Astrocyte (in vitro differentiated cells and primary cell): ENCODE data around the gene TSC22D1. TPM values are rescaled to one million over a fixed set of nuclear protein-coding genes. Genes with fewer than 3 reads are reported as not detected.

Experiments
- DNase-seq: peaks from one replicate; pipeline ENCODE4 v3.0.0-alpha.2; 2010; ENCODE audit warnings: low read depth
- FAIRE-seq: peaks from 2 replicates; lab custom pipeline; 2011; peaks lifted over from hg19 to GRCh38; lab: Jason Lieb, UNC
- H2AFZ ChIP-seq: 2 replicates; pipeline ENCODE4 v1.6.0; 2012; ENCODE audit warnings: low read depth, low read length, inconsistent platforms
- H3K27ac ChIP-seq: 2 replicates; pipeline ENCODE4 v1.5.1; 2011; ENCODE audit warnings: low read depth, low read length, inconsistent platforms
- H3K27me3 ChIP-seq: 2 replicates; pipeline ENCODE4 v1.6.0; 2011; ENCODE audit warnings: low read length, inconsistent platforms; ENCODE audit not compliant: insufficient read depth
- H3K36me3 ChIP-seq: 2 replicates; pipeline ENCODE4 v1.5.1; 2011; ENCODE audit warnings: low read length, inconsistent platforms; ENCODE audit not compliant: insufficient read depth
- H3K4me1 ChIP-seq: 2 replicates; pipeline ENCODE4 v1.5.1; 2011; ENCODE audit warnings: low read length, inconsistent platforms; ENCODE audit not compliant: insufficient read depth
- H3K4me2 ChIP-seq: 2 replicates; pipeline ENCODE4 v1.6.0; 2012; ENCODE audit warnings: low read length, inconsistent platforms
- H3K4me3 ChIP-seq: 2 replicates; pipeline ENCODE4 v1.5.1; 2011; ENCODE audit warnings: low read depth, mild to moderate bottlenecking, low read length, inconsistent platforms; ENCODE audit not compliant: insufficient read depth
- H3K79me2 ChIP-seq: 2 replicates; pipeline ENCODE4 v1.6.0; 2012; ENCODE audit warnings: mild to moderate bottlenecking, low read length, inconsistent platforms; ENCODE audit not compliant: insufficient read depth
- H3K9ac ChIP-seq: 2 replicates; pipeline ENCODE4 v1.6.0; 2012; ENCODE audit warnings: mild to moderate bottlenecking, low read length, inconsistent platforms
- H3K9me3 ChIP-seq: 2 replicates; pipeline ENCODE4 v1.5.1; 2012; ENCODE audit warnings: low read depth, mild to moderate bottlenecking, low read length, inconsistent platforms; ENCODE audit not compliant: insufficient read depth
- H4K20me1 ChIP-seq: 2 replicates; pipeline ENCODE4 v1.6.0; 2012; ENCODE audit warnings: low read length, inconsistent platforms; ENCODE audit not compliant: insufficient read depth
- H3K27ac Mint-ChIP-seq: one replicate; pipeline ENCODE4 v1.8.0; 2021; ENCODE audit warnings: mild to moderate bottlenecking, mixed read lengths; ENCODE audit not compliant: unreplicated experiment
- H3K27me3 Mint-ChIP-seq: one replicate; pipeline ENCODE4 v1.8.0; 2021; ENCODE audit warnings: low read depth, mixed read lengths; ENCODE audit not compliant: unreplicated experiment
- H3K36me3 Mint-ChIP-seq: one replicate; pipeline ENCODE4 v1.8.0; 2021; ENCODE audit warnings: low read depth, mixed read lengths; ENCODE audit not compliant: unreplicated experiment
- H3K4me1 Mint-ChIP-seq: one replicate; pipeline ENCODE4 v1.8.0; 2021; ENCODE audit warnings: low read depth, mixed read lengths; ENCODE audit not compliant: unreplicated experiment
- H3K4me3 Mint-ChIP-seq: one replicate; pipeline ENCODE4 v1.8.0; 2021; ENCODE audit warnings: mild to moderate bottlenecking, moderate library complexity, mixed read lengths; ENCODE audit not compliant: unreplicated experiment
- H3K9me3 Mint-ChIP-seq: one replicate; pipeline ENCODE4 v1.8.0; 2021; ENCODE audit warnings: mild to moderate bottlenecking, mixed read lengths; ENCODE audit not compliant: unreplicated experiment
- EZH2 ChIP-seq: IDR thresholded peaks from 2 replicates; pipeline ENCODE4 v1.6.1; 2012; ENCODE audit warnings: mild to moderate bottlenecking, low read length, inconsistent platforms; ENCODE audit not compliant: insufficient read depth
- total RNA-seq: library from RNA; stranded (reverse); gene quantifications from 2 replicates; pipeline ENCODE4 v1.2.1, GENCODE V29; 2021
- TF ChIP-seq, protein P1 (sequence below): IDR thresholded peaks from 2 replicates; pipeline ENCODE4 v1.5.1; 2011; ENCODE audit warnings: low read depth, mild to moderate bottlenecking, inconsistent platforms, low read length, moderate library complexity; ENCODE audit not compliant: insufficient read depth

TSC22D1 gene
- total RNA-seq, 1 donor from 2014 or later = 96.2 TPM

GRCh38 chr13:44578067-44578400, 1.9 kb upstream of the TSC22D1 start:
- peaks cover 36% of the 10 kb centered on the region for H3K4me1 Mint-ChIP-seq
- Histone ChIP-seq H3K27me3 (no peaks in the 10 kb centered on the region), H4K20me1 (peaks cover 32% of the 10 kb centered on the region), H2AFZ (peak overlapping the region; percentile 68), H3K79me2 (peaks cover 38% of the 10 kb centered on the region), H3K9ac (peak overlapping the region; percentile 91), H3K27ac (peak overlapping the region; percentile 96), H3K4me1 (peaks cover 34% of the 10 kb centered on the region), H3K9me3 (no peaks in the 10 kb centered on the region), H3K4me2 (peak overlapping the region; percentile 97), H3K4me3 (peak overlapping the region; percentile 84), H3K36me3 (no peaks in the 10 kb centered on the region)
- no peak for DNase-seq
- H3K27ac Mint-ChIP-seq = peak overlapping the region; percentile 99
- FAIRE-seq = no peak
- TF ChIP-seq, protein P1, sequence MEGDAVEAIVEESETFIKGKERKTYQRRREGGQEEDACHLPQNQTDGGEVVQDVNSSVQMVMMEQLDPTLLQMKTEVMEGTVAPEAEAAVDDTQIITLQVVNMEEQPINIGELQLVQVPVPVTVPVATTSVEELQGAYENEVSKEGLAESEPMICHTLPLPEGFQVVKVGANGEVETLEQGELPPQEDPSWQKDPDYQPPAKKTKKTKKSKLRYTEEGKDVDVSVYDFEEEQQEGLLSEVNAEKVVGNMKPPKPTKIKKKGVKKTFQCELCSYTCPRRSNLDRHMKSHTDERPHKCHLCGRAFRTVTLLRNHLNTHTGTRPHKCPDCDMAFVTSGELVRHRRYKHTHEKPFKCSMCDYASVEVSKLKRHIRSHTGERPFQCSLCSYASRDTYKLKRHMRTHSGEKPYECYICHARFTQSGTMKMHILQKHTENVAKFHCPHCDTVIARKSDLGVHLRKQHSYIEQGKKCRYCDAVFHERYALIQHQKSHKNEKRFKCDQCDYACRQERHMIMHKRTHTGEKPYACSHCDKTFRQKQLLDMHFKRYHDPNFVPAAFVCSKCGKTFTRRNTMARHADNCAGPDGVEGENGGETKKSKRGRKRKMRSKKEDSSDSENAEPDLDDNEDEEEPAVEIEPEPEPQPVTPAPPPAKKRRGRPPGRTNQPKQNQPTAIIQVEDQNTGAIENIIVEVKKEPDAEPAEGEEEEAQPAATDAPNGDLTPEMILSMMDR = no peak
- no peak for TF ChIP-seq EZH2
- H3K36me3 Mint-ChIP-seq = peaks cover 5% of the 10 kb centered on the region
- peak overlapping the region; percentile 96 for H3K4me3 Mint-ChIP-seq
- H3K9me3 Mint-ChIP-seq = no peaks in the 10 kb centered on the region
- no peaks in the 10 kb centered on the region for H3K27me3 Mint-ChIP-seq

- peaks cover 34% of the 10 kb centered on the region for H3K4me1 ChIP-seq
- FAIRE-seq (no peak), DNase-seq (peak; percentile 87)
- peak overlapping the region; percentile 96 for H3K4me3 Mint-ChIP-seq
- H3K27me3 Mint-ChIP-seq = no peaks in the 10 kb centered on the region
- H3K4me2 ChIP-seq = peak overlapping the region; percentile 97
- no peaks in the 10 kb centered on the region for H3K9me3 ChIP-seq
- peaks cover 38% of the 10 kb centered on the region for H4K20me1 ChIP-seq
- peaks cover 43% of the 10 kb centered on the region for H3K79me2 ChIP-seq
- H2AFZ ChIP-seq = peak overlapping the region; percentile 68
- no peaks in the 10 kb centered on the region for H3K36me3 ChIP-seq
- H3K4me3 ChIP-seq = peak overlapping the region; percentile 84
- TF ChIP-seq EZH2 = no peak
- TF ChIP-seq, protein P1 = no peak
- peaks cover 36% of the 10 kb centered on the region for H3K4me1 Mint-ChIP-seq
- H3K9me3 Mint-ChIP-seq = no peaks in the 10 kb centered on the region
- H3K27ac ChIP-seq = peak overlapping the region; percentile 96
- H3K27me3 ChIP-seq = no peaks in the 10 kb centered on the region
- H3K36me3 Mint-ChIP-seq = peaks cover 5% of the 10 kb centered on the region
- H3K27ac Mint-ChIP-seq = peak overlapping the region; percentile 99
- peak overlapping the region; percentile 91 for H3K9ac ChIP-seq
Observed at GRCh38 chr13:44577236-44578066, 1.3 kb upstream of the TSC22D1 start.
